Immature natural killer cell (primary cell): ENCODE data around the gene SLC52A3. TPM values are rescaled to one million over a fixed set of nuclear protein-coding genes. Genes with fewer than 3 reads are reported as not detected.

Experiments
- DNase-seq, 3 donors: peaks; one replicate each; pipeline ENCODE4 v3.0.0; 2022; ENCODE audit warnings: mixed read lengths in 1 of 3
- H3K27ac Mint-ChIP-seq, 6 donors: one replicate each; pipeline ENCODE4 v1.8.0; 2020; ENCODE audit warnings: mixed read lengths in 6 of 6, mild to moderate bottlenecking in 5 of 6, inconsistent platforms in 4 of 6, moderate library complexity in 3 of 6
- H3K27me3 Mint-ChIP-seq, 3 donors: one replicate each; pipeline ENCODE4 v1.8.0; 2020 to 2021; ENCODE audit warnings: low read depth in 3 of 3, mild to moderate bottlenecking in 3 of 3, mixed read lengths in 3 of 3, moderate library complexity in 3 of 3, inconsistent platforms in 1 of 3
- H3K36me3 Mint-ChIP-seq, 3 donors: one replicate each; pipeline ENCODE4 v1.8.0; 2020; ENCODE audit warnings: mixed read lengths in 3 of 3, inconsistent platforms in 2 of 3, mild to moderate bottlenecking in 2 of 3
- H3K4me1 Mint-ChIP-seq, 2 donors: one replicate each; pipeline ENCODE4 v1.8.0; 2020; ENCODE audit warnings: inconsistent platforms in 2 of 2, mild to moderate bottlenecking in 2 of 2, mixed read lengths in 2 of 2, moderate library complexity in 1 of 2
- H3K4me3 Mint-ChIP-seq, 5 donors: one replicate each; pipeline ENCODE4 v1.8.0; 2020; ENCODE audit warnings: mild to moderate bottlenecking in 5 of 5, mixed read lengths in 5 of 5, inconsistent platforms in 3 of 5, moderate library complexity in 3 of 5
- H3K9me3 Mint-ChIP-seq, 6 donors: one replicate each; pipeline ENCODE4 v1.8.0; 2020; ENCODE audit warnings: mild to moderate bottlenecking in 6 of 6, mixed read lengths in 6 of 6, inconsistent platforms in 4 of 6, moderate library complexity in 3 of 6
- polyA plus RNA-seq, 3 donors: library from polyadenylated mRNA; unstranded; fragments of 300-500 nt; fragmentation: Illumina TruSeq; gene quantifications; one replicate each; pipeline ENCODE4 v1.2.3, GENCODE V29; 2021

Gene SLC52A3
- polyA plus RNA-seq, 3 donors from 2014 or later, result not detected

DNA sequence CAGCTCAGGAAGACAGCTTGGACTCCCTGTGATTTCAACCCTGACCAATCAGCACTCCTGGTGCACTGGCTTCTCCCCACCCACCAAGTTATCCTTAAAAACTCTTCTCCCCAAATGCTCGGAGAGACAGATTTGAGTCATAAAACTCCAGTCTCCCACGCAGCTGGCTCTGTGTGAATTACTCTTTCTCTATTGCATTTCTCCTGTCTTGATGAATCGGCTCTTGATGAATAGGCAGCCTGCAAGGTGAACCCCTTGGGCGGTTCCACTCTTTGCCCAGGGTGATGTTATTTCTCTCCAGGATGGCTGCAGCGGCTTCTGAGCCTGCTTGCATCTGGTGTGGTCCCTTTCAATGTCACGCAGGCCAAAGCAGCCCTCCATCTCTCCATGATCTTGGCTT is 12.4 kb downstream of the SLC52A3 start:
- H3K4me1 Mint-ChIP-seq, result no peaks in the 10 kb centered on the region
- peaks cover 0 to 2% (median 0%) of the 10 kb centered on the region in 3 donors for H3K27me3 Mint-ChIP-seq
- H3K9me3 Mint-ChIP-seq, result no peaks in the 10 kb centered on the region
- DNase-seq, result no peak
- no peak overlapping the region for H3K27ac Mint-ChIP-seq
- H3K36me3 Mint-ChIP-seq, result no peaks in the 10 kb centered on the region
- H3K4me3 Mint-ChIP-seq, result no peak overlapping the region

DNA sequence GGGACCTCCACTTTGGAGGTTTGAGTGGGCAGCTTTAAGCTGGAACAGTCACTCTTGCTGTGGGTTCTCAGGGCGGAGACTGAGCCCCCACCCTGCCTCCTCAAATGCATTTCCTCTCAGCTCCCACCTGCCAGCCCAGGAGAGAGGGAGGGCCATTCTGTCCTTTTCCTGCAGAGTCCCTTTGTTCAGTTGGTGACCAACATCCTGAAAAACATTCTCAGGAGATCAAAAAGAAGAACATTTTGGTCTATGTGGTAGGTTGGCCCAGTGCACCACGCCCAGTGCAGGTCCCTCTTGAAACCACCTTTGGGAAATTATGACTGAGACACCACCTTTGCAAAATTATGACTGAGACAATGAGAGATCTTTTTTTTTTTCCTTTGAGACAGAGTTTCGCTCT is 13.4 kb downstream of the SLC52A3 start:
- H3K9me3 Mint-ChIP-seq, result no peaks in the 10 kb centered on the region
- no peaks in the 10 kb centered on the region for H3K4me1 Mint-ChIP-seq
- no peak for DNase-seq
- H3K27ac Mint-ChIP-seq, result no peak overlapping the region
- H3K27me3 Mint-ChIP-seq, result peaks cover 0 to 4% (median 2%) of the 10 kb centered on the region in 3 donors
- H3K4me3 Mint-ChIP-seq, result no peak overlapping the region
- H3K36me3 Mint-ChIP-seq, result no peaks in the 10 kb centered on the region

DNA sequence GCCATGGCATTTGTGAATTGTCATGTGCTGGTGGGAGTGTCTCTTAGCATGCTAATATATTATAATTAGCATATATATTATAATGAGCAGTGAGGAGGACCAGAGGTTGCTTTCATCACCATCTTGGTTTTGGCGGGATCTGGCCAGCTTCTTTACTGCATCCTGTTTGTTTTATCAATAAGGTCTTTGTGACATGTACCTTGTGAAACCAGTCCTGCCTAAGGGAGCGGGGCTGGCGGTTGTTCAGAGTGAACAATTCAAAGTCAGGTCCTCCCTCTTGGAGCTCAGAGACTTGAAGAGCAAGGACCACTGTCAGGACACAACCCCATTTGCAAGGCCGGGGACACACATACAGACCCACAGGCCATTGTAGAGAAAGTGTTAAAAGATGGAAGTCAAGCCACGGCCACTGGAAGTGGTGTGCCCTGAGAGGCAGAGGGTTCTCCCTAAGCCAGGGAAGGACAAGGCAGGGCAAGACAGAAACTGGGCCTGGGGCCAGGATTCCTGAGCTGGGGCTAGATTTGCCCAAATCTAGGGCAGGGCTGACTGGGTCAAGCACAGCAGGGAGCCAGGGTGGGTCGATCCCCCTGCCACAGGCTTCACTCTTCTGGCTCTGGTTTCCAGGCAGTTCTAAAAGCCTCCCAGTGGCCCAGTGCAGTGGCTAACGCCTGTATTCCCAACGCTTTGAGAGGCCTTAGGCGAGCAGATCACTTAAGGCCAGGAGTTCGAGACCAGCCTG is 14.2 kb downstream of the SLC52A3 start:
- H3K27ac Mint-ChIP-seq, result no peak overlapping the region
- peaks cover 0 to 4% (median 2%) of the 10 kb centered on the region in 3 donors for H3K27me3 Mint-ChIP-seq
- H3K36me3 Mint-ChIP-seq, result no peaks in the 10 kb centered on the region
- no peak overlapping the region for H3K4me3 Mint-ChIP-seq
- no peaks in the 10 kb centered on the region for H3K9me3 Mint-ChIP-seq
- no peak for DNase-seq
- H3K4me1 Mint-ChIP-seq, result no peaks in the 10 kb centered on the region

DNA sequence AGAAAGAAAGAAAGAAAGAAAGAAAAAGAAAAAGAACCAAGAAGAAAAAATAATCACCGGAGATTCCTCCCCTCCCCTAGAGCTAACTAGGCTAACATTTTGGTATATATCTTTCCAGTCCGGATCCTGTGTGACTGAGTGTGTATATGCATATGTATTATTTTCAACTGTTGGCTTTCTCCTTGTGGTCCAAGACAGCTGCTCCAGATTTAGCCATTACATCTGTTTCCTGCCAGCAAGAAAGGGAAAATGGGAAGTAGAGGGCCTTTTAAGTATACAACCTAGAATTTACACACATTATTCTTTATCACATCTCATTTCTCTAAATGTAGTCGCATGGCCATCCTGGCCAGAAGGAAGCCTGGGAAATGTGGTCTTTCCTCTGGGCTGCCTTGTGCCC is 15.2 kb downstream of the SLC52A3 start:
- no peak for DNase-seq
- Mint-ChIP-seq H3K4me3 (no peak overlapping the region), H3K27ac (no peak overlapping the region), H3K9me3 (no peaks in the 10 kb centered on the region), H3K27me3 (peaks cover 2 to 4% (median 3%) of the 10 kb centered on the region in 3 donors), H3K36me3 (no peaks in the 10 kb centered on the region), H3K4me1 (no peaks in the 10 kb centered on the region)

DNA sequence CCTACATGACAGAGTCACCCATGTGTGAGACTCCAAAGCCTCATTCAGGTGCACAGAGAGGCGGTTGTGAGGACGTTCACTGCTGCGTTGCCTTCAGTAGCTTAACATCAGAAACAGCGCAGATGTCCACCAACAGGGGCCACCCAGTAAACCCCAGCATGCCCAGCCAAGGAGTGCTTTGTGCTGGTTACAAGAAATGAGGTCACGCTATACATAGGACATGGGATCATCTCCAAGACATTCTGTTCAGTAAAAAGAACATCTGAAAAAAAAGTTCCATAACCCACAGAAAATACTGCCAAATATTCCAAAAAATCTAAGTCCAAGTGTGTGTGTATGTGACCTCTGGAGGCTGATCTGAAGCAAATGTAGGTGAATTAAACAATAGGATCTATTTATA is 16.0 kb downstream of the SLC52A3 start:
- DNase-seq, result no peak
- Mint-ChIP-seq H3K27ac (no peak overlapping the region), H3K36me3 (no peaks in the 10 kb centered on the region), H3K4me3 (no peak overlapping the region), H3K4me1 (no peaks in the 10 kb centered on the region), H3K27me3 (peaks cover 5 to 8% (median 8%) of the 10 kb centered on the region in 3 donors), H3K9me3 (no peaks in the 10 kb centered on the region)

DNA sequence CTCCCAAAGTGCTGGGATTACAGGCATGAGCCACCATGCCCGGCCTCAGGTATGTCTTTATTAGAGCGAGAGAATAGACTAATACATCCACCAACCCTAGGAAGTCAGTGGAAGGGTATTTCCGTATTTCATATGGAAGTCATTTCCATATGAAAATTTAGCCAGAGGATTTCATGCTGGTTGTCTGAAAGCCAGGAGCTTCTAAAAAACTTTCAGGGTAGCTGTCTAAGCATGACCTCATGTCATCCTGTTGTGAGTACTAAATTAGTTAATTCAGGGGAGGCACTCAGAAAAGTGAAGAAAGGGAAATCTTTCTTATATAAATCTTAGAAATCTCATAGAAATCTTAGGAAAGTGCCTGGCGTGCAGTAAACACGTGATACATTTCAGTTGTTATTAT is 16.5 kb downstream of the SLC52A3 start:
- H3K36me3 Mint-ChIP-seq, result no peaks in the 10 kb centered on the region
- peaks cover 6 to 8% (median 8%) of the 10 kb centered on the region in 3 donors for H3K27me3 Mint-ChIP-seq
- H3K9me3 Mint-ChIP-seq, result no peaks in the 10 kb centered on the region
- no peak overlapping the region for H3K27ac Mint-ChIP-seq
- no peak overlapping the region for H3K4me3 Mint-ChIP-seq
- no peak for DNase-seq
- H3K4me1 Mint-ChIP-seq, result no peaks in the 10 kb centered on the region

DNA sequence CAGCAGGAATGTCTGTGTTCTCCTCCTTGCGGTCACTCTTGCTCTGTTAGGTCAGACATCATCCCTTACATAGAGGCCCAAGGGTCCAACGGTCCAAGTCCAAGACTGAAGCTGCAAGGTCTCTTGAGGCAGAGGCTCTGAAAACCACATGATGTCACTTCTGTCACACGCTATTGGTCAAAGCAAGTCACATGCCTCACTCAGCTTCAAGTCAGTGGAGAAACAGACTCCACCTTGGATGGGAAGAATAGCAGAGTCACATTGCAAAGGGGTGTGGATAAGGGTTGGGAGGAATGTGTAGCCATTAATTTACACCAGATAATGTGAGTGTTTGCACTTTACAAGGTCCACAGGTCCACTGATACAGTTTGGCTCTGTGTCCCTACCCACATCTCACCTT is 17.5 kb downstream of the SLC52A3 start:
- H3K27me3 Mint-ChIP-seq, result peaks cover 6 to 8% (median 8%) of the 10 kb centered on the region in 3 donors
- no peaks in the 10 kb centered on the region for H3K36me3 Mint-ChIP-seq
- no peak overlapping the region for H3K27ac Mint-ChIP-seq
- DNase-seq, result no peak
- H3K9me3 Mint-ChIP-seq, result peaks cover 0 to 4% (median under 1%) of the 10 kb centered on the region in 6 donors
- no peak overlapping the region for H3K4me3 Mint-ChIP-seq
- no peaks in the 10 kb centered on the region for H3K4me1 Mint-ChIP-seq

DNA sequence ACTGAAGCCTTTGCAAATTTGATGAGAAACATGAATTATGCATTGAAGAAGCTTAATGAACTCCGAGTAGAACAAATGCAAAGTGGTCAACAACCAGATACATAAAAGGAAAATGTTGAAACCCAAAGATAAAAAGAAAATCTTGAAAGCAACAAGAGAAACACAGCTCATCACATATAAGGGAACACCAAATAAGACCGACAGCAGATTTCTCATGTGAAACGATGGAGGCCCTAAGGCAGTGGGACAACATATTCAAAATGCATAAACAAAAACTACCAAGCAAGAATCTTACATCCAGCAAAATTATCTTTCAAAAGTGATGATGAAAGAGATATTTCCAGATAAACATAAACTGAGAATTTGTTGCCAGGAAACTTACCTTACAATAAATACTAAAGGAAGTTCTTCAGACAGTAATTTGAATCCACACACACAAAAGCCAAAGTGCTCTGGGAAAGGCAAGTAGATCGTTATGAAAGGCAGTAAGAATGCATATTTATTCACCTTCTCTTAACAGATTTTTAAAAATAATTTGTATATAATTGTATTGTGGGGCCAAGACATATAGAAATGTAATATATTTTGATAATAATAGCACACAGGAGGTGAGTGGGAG is 22.5 kb downstream of the SLC52A3 start:
- no peak for DNase-seq
- Mint-ChIP-seq H3K27ac (no peak overlapping the region), H3K4me1 (no peaks in the 10 kb centered on the region), H3K4me3 (no peak overlapping the region), H3K27me3 (peaks cover 9 to 18% (median 14%) of the 10 kb centered on the region in 3 donors), H3K9me3 (peaks cover 0 to 17% (median 14%) of the 10 kb centered on the region in 6 donors), H3K36me3 (peaks cover 0 to 5% (median 0%) of the 10 kb centered on the region in 3 donors)

DNA sequence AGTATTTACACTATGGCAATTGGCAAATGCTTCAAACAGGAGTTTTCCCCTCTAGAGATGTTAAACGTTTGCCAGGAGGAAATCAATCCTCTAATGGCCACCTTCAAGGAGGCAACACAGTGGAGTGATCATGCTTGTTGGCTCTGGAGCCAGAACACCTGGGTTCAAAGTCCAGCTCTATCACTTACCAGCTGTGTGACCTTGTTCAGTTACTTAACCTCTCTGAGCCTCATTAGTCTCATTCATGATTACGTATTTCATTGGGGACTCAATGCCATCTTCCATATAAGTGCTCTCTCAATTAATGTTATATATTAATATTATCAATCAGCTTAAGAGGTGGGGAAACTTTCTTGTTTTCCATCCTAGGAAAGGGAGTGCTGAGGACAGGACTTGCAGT is 26.1 kb downstream of the SLC52A3 start:
- Mint-ChIP-seq H3K4me1 (no peaks in the 10 kb centered on the region), H3K9me3 (peaks cover 0 to 17% (median 14%) of the 10 kb centered on the region in 6 donors), H3K27ac (no peak overlapping the region), H3K36me3 (peaks cover 0 to 5% (median 0%) of the 10 kb centered on the region in 3 donors), H3K27me3 (peaks cover 5 to 13% (median 11%) of the 10 kb centered on the region in 3 donors), H3K4me3 (no peak overlapping the region)
- DNase-seq, result no peak

DNA sequence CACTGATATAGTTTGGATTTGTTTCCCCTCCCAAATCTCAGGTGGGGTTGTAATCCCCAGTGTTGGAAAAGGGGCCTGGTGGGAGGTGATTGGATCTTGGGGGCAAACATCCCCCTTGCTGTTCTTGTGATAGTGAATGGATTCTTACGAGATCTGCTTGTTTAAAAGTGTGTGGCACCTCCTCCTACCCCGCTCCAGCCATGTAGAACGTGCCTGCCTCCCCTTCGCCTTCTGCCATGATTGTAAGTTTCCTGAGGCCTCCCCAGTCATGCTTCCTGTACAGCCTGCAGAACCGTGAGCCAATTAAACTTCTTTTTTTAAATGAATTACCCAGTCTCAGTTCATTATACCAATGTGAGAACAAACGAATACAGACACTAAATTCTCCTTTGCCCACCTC is 26.7 kb downstream of the SLC52A3 start:
- DNase-seq, result no peak
- Mint-ChIP-seq H3K36me3 (peaks cover 0 to 5% (median 0%) of the 10 kb centered on the region in 3 donors), H3K27me3 (peaks cover 5 to 13% (median 11%) of the 10 kb centered on the region in 3 donors), H3K4me1 (no peaks in the 10 kb centered on the region), H3K9me3 (peaks cover 0 to 17% (median 14%) of the 10 kb centered on the region in 6 donors), H3K27ac (no peak overlapping the region), H3K4me3 (no peak overlapping the region)

DNA sequence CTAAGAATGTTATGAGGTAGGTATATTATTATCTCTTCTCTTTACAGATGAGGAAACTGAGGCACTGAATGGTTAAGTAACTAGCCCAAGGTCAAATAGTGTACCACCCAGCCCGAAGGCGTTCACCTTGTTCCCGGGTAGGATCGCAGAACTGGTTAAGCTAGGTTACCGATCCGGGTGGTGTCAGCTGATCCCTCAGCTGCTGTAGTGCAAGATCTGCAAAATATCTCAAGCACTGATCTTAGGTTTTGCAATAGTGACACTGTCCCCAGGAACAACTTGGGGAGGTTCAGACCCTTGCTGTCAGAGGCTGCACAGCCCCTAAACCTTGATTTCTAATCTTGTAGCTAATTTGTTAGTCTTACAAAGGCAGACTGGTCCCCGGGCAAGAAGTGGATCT is 28.1 kb downstream of the SLC52A3 start:
- Mint-ChIP-seq H3K4me1 (no peaks in the 10 kb centered on the region), H3K36me3 (no peaks in the 10 kb centered on the region), H3K27ac (no peak overlapping the region), H3K4me3 (no peak overlapping the region), H3K9me3 (peaks cover 0 to 9% (median 6%) of the 10 kb centered on the region in 6 donors), H3K27me3 (peaks cover 5 to 13% (median 8%) of the 10 kb centered on the region in 3 donors)
- DNase-seq, result no peak

DNA sequence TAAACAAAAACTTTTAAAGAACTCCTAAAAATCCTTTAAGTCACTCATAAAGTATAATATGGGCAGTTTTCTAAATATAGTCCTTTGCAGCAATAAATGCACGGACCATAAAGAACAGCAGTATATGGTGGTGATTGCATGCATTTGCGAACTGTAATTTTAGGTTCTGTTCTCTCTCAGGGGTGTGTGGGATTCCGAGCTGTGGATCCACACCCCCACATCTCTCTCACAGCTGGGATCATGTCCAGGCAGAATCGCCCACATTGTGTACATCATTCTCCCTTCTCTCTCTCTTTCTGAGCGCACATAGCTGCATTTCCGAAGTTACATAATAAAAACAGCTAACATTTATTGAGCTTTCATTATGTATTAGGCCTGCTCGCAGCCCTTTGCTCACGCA is 28.6 kb downstream of the SLC52A3 start:
- H3K4me1 Mint-ChIP-seq, result no peaks in the 10 kb centered on the region
- DNase-seq, result no peak
- no peaks in the 10 kb centered on the region for H3K36me3 Mint-ChIP-seq
- H3K27me3 Mint-ChIP-seq, result peaks cover 5 to 11% (median 8%) of the 10 kb centered on the region in 3 donors
- H3K9me3 Mint-ChIP-seq, result peaks cover 0 to 6% (median 2%) of the 10 kb centered on the region in 6 donors
- no peak overlapping the region for H3K4me3 Mint-ChIP-seq
- no peak overlapping the region for H3K27ac Mint-ChIP-seq

DNA sequence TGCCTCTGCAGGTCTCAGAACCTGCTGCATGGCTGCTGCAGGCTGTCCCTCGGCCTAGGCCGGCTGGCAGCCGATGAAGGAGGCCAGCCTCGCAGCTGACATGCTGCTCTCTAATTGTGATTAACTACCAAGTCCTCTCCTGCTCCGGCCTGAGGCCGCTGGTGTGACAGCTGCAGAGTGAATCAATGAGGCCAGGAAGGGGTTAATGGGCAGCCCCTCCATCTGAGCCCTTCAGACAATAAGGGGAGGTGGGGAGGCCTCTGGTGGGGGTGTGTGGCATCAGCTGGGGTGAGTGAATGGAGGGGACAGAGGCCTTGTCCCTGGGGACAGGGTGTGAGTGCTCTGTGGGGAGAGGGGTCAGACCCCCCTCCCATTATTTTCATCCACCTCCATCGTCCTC is 34.4 kb downstream of the SLC52A3 start:
- H3K36me3 Mint-ChIP-seq, result no peaks in the 10 kb centered on the region
- peaks cover 2 to 7% (median 2%) of the 10 kb centered on the region in 3 donors for H3K27me3 Mint-ChIP-seq
- H3K9me3 Mint-ChIP-seq, result no peaks in the 10 kb centered on the region
- peaks cover 0 to 2% of the 10 kb centered on the region in 2 donors for H3K4me1 Mint-ChIP-seq
- no peak overlapping the region for H3K4me3 Mint-ChIP-seq
- H3K27ac Mint-ChIP-seq, result no peak overlapping the region
- no peak for DNase-seq

DNA sequence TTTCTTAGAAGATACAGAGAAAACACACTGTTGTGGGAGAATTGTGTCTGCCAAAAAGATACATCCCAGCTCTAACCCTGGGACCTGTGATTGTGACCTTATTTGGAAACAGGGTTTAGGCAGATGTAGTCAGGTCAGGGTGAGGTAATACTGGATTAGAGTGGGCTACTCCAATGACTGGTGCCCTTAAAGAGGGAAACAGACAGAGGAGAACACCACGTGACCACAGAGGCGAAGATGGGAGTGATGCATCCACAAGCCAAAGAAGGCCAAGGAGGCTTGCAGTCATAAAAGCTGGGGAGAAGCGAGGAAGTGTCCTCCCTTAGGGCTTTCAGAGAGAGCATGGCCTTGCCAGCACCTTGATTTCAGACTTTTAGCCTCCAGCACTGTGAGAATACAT is 35.6 kb downstream of the SLC52A3 start:
- DNase-seq, result no peak
- Mint-ChIP-seq H3K4me1 (peaks cover 0 to 2% of the 10 kb centered on the region in 2 donors), H3K9me3 (no peaks in the 10 kb centered on the region), H3K4me3 (no peak overlapping the region), H3K36me3 (no peaks in the 10 kb centered on the region), H3K27me3 (peaks cover 0 to 7% (median 2%) of the 10 kb centered on the region in 3 donors), H3K27ac (no peak overlapping the region)
